GM23338 (cell line): ENCODE data around the gene GFOD1. TPM values are rescaled to one million over a fixed set of nuclear protein-coding genes. Genes with fewer than 3 reads are reported as not detected.

Source experiments
- ATAC-seq: fragments of 200-7000 bp; cut with Tn5 transposase; 3 replicates; pipeline ENCODE4 v1.9.1; 2020
- DNase-seq: peaks from one replicate; pipeline ENCODE4 v3.0.0-alpha.2; 2015; ENCODE audit warnings: low spot score
- H2AFZ ChIP-seq: fragments of 200-600 bp; sonication (generic); 2 replicates; pipeline ENCODE4 v1.8.0; 2016; ENCODE audit warnings: antibody characterized with exemption, mild to moderate bottlenecking, moderate library complexity
- H3F3A ChIP-seq: fragments of 200-600 bp; sonication (generic); replicated peaks from 2 replicates; pipeline ENCODE4 v1.8.0; 2017; ENCODE audit warnings: antibody characterized with exemption, mixed run types, low read depth
- H3K27ac ChIP-seq: fragments of 200-600 bp; sonication (generic); 2 replicates; pipeline ENCODE4 v1.6.1; 2016; ENCODE audit warnings: low read depth
- H3K27me3 ChIP-seq: fragments of 200-600 bp; sonication (generic); 2 replicates; pipeline ENCODE4 v1.8.0; 2016; ENCODE audit warnings: mild to moderate bottlenecking, mixed run types, moderate library complexity; ENCODE audit not compliant: insufficient read depth
- H3K36me3 ChIP-seq: fragments of 200-600 bp; sonication (generic); 2 replicates; pipeline ENCODE4 v1.8.0; 2016; ENCODE audit warnings: mild to moderate bottlenecking; ENCODE audit not compliant: insufficient read depth
- H3K4me1 ChIP-seq: fragments of 200-600 bp; sonication (generic); 2 replicates; pipeline ENCODE4 v1.8.0; 2016; ENCODE audit warnings: mild to moderate bottlenecking, moderate library complexity; ENCODE audit not compliant: insufficient read depth
- H3K4me2 ChIP-seq: fragments of 200-600 bp; sonication (generic); 2 replicates; pipeline ENCODE4 v1.7.1; 2017; ENCODE audit warnings: mixed run types
- H3K4me3 ChIP-seq: fragments of 200-600 bp; sonication (generic); 2 replicates; pipeline ENCODE4 v1.6.1; 2016; ENCODE audit warnings: mixed run types
- H3K79me2 ChIP-seq: fragments of 200-600 bp; sonication (generic); replicated peaks from 2 replicates; pipeline ENCODE4 v1.8.0; 2017; ENCODE audit warnings: mild to moderate bottlenecking; ENCODE audit not compliant: insufficient read depth
- H3K9me2 ChIP-seq: fragments of 200-600 bp; sonication (generic); 2 replicates; pipeline ENCODE4 v1.8.0; 2017; ENCODE audit not compliant: insufficient read depth
- H4K20me1 ChIP-seq: fragments of 200-600 bp; sonication (generic); replicated peaks from 2 replicates; pipeline ENCODE4 v1.8.0; 2017; ENCODE audit warnings: mild to moderate bottlenecking; ENCODE audit not compliant: insufficient read depth
- H3K27ac Mint-ChIP-seq: 2 replicates; pipeline ENCODE4 v1.8.0; 2020; ENCODE audit warnings: inconsistent platforms, mild to moderate bottlenecking, moderate library complexity, mixed read lengths
- H3K27me3 Mint-ChIP-seq: 3 replicates; pipeline ENCODE4 v1.8.0; 2022; ENCODE audit warnings: low read depth, mild to moderate bottlenecking, moderate library complexity, mixed read lengths, inconsistent platforms; ENCODE audit not compliant: insufficient read depth, poor library complexity
- H3K36me3 Mint-ChIP-seq: 3 replicates; pipeline ENCODE4 v1.8.0; 2021; ENCODE audit warnings: low read depth, mild to moderate bottlenecking, inconsistent platforms, moderate library complexity, mixed read lengths
- H3K4me1 Mint-ChIP-seq: 3 replicates; pipeline ENCODE4 v1.8.0; 2020; ENCODE audit warnings: mild to moderate bottlenecking, inconsistent platforms, mixed read lengths
- H3K4me3 Mint-ChIP-seq: 3 replicates; pipeline ENCODE4 v1.8.0; 2021; ENCODE audit warnings: moderate library complexity, mild to moderate bottlenecking, inconsistent platforms, mixed read lengths
- H3K9me3 Mint-ChIP-seq: 3 replicates; pipeline ENCODE4 v1.8.0; 2020; ENCODE audit warnings: moderate library complexity, mild to moderate bottlenecking, inconsistent platforms, mixed read lengths
- EZH2 ChIP-seq: fragments of 200-600 bp; sonication (generic); IDR thresholded peaks from one replicate; pipeline ENCODE4 v1.8.0; 2017; ENCODE audit warnings: antibody characterized with exemption, mild to moderate bottlenecking, low read depth; ENCODE audit not compliant: unreplicated experiment
- STAT1 ChIP-seq: IDR thresholded peaks from one replicate; pipeline ENCODE4 v1.6.1; 2016; ENCODE audit warnings: antibody characterized with exemption; ENCODE audit not compliant: unreplicated experiment
- polyA plus RNA-seq: library from polyadenylated mRNA; unstranded; fragments of >200 nt; fragmentation: Nextera tagmentation; extraction: Ambion mirVana; gene quantifications from 2 replicates; pipeline ENCODE4 v1.2.1, GENCODE V29; 2016
- total RNA-seq: library from RNA; depleted of rRNA; stranded (reverse); fragments of >200 nt; shearing (Covaris generic); gene quantifications from 2 replicates; pipeline ENCODE4 v1.2.3, GENCODE V29; 2014
- TF ChIP-seq, protein P1 (sequence below), 2 experiments: fragments of 200-600 bp in 1 of 2; sonication (generic) in 1 of 2; conservative IDR thresholded peaks; 2 replicates each; pipeline versions ENCODE4 v1.5.1 to v1.6.1; 2016 to 2017; ENCODE audit warnings: antibody characterized with exemption in 2 of 2, low read depth in 2 of 2, mild to moderate bottlenecking in 2 of 2, moderate library complexity in 1 of 2

GFOD1 gene
- total and polyA plus RNA-seq, 2 experiments from 2014 or later = 4.9 to 12.8 TPM

DNA sequence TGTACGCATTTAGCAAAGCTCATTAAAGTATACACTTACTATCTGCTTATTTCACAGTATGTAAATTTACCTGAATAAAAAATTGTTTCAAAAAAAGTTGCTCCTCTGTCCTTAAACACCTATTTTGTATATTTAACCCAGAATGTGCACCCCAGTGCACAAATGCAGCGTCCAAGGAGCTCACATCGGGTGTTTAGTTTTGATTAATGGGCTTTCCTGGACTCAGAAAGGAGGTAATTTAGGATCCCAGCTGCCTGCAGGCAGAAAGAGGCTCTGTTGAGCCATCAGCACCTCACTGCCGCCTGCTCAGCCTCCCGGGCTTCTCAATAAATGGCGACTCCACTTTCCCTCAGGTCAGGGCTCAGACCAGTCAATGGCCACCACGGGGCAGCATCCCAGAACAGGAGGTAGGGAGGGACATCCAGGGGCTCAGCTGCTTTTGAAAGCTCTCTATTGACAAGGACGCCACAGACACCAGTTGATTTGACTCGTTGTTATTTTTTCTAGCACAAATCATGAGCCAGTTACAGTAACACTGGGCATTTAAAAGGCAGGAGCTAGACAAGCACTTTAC lies 88.9 kb downstream of the GFOD1 start:
- no peaks in the 10 kb centered on the region for H3K36me3 ChIP-seq
- H3K4me1 ChIP-seq = peaks cover 10% of the 10 kb centered on the region
- H4K20me1 ChIP-seq = no peaks in the 10 kb centered on the region
- H3F3A ChIP-seq = 0 out of 2 replicates have a peak, but pooled peaks cover 3% of the 10 kb centered on the region
- no peaks in the 10 kb centered on the region for H3K27me3 ChIP-seq
- H3K27ac ChIP-seq = no peak overlapping the region
- Mint-ChIP-seq H3K27me3 (peaks cover 9% of the 10 kb centered on the region), H3K4me1 (peaks cover 40% of the 10 kb centered on the region), H3K27ac (peak overlapping the region; percentile 79), H3K36me3 (no peaks in the 10 kb centered on the region), H3K9me3 (no peaks in the 10 kb centered on the region), H3K4me3 (no peak overlapping the region)
- no peaks in the 10 kb centered on the region; the same call in 1 of the 2 replicates for H3K79me2 ChIP-seq
- DNase-seq (peak; percentile 62), ATAC-seq (peak; percentile 94)
- TF ChIP-seq EZH2 = no peak
- TF ChIP-seq, protein P1, sequence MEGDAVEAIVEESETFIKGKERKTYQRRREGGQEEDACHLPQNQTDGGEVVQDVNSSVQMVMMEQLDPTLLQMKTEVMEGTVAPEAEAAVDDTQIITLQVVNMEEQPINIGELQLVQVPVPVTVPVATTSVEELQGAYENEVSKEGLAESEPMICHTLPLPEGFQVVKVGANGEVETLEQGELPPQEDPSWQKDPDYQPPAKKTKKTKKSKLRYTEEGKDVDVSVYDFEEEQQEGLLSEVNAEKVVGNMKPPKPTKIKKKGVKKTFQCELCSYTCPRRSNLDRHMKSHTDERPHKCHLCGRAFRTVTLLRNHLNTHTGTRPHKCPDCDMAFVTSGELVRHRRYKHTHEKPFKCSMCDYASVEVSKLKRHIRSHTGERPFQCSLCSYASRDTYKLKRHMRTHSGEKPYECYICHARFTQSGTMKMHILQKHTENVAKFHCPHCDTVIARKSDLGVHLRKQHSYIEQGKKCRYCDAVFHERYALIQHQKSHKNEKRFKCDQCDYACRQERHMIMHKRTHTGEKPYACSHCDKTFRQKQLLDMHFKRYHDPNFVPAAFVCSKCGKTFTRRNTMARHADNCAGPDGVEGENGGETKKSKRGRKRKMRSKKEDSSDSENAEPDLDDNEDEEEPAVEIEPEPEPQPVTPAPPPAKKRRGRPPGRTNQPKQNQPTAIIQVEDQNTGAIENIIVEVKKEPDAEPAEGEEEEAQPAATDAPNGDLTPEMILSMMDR (conservative IDR thresholded peaks at IDR 0.05; ENCODE audit: low read depth in 2 of 2) = peak in 1 of 2 experiments; percentile 38; a peak in 2 of 4 replicates
- peaks cover 5% of the 10 kb centered on the region; the same call in 1 of the 2 replicates for H3K9me2 ChIP-seq
- H3K4me3 ChIP-seq = no peak overlapping the region
- H2AFZ ChIP-seq = no peak overlapping the region
- peak overlapping the region; percentile 35; the same call in 1 of the 2 replicates for H3K4me2 ChIP-seq

DNA sequence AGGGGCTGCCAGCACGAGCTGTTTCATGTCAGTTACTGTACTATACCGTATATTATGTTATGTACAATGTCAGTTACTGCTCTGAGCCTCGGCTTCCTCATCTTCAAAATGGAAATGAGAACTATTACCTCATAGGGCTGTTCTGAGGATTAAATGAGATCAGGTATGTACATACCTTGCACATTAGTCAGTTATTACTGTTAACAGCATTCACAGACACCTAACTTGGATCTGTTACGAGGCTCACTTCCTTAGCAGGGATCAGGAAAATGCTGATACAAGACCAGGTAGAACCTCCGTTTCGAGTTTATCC lies 89.4 kb downstream of the GFOD1 start:
- no peak for ATAC-seq
- 0 out of 2 replicates have a peak, but pooled peaks cover 3% of the 10 kb centered on the region for H3F3A ChIP-seq
- H3K4me1 ChIP-seq = peaks cover 10% of the 10 kb centered on the region
- H3K4me3 ChIP-seq = no peak overlapping the region
- no peaks in the 10 kb centered on the region; the same call in 1 of the 2 replicates for H3K79me2 ChIP-seq
- H3K36me3 Mint-ChIP-seq = no peaks in the 10 kb centered on the region
- peak overlapping the region; percentile 35; the same call in 1 of the 2 replicates for H3K4me2 ChIP-seq
- peaks cover 5% of the 10 kb centered on the region; the same call in 1 of the 2 replicates for H3K9me2 ChIP-seq
- no peak overlapping the region for H2AFZ ChIP-seq
- no peaks in the 10 kb centered on the region for H4K20me1 ChIP-seq
- H3K4me3 Mint-ChIP-seq = no peak overlapping the region
- no peaks in the 10 kb centered on the region for H3K27me3 ChIP-seq
- no peak overlapping the region for H3K27ac ChIP-seq
- peaks cover 9% of the 10 kb centered on the region for H3K27me3 Mint-ChIP-seq
- no peak for TF ChIP-seq STAT1
- H3K27ac Mint-ChIP-seq = no peak overlapping the region
- peaks cover 40% of the 10 kb centered on the region for H3K4me1 Mint-ChIP-seq
- H3K9me3 Mint-ChIP-seq = no peaks in the 10 kb centered on the region
- no peak for DNase-seq
- H3K36me3 ChIP-seq = no peaks in the 10 kb centered on the region

DNA sequence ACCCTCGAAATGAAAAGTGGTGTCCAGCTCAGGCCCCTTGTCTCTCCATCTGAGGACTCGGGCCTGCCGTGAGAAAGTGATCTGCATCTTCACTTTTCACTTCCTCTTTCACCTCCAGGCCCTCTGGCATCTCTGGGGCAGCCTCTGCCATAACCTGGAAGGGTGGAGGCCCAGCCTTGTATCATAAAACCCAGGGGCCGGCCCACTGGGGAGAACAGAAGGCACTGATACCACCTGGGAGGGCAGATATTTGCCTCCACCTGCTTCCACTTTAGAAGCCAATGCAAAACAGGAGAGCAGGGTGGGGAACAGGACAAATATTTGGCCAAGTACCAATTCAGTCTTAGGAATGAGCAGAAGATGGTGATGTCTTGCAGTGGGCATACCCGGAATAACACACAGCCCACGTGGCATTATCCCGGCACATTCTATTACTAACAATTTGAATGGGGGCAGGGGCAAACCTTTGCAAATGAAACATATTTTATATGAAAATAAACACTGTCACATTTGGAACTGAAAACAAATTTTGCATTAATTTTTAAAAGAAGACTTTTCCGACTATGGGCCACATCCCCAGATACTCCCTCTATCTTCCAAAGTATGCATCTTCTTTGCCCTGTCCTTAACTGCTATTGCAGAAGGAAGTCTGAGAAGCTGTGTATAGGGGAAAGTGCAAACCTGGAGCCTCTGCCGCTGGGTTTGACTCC lies 89.9 kb downstream of the GFOD1 start:
- Histone ChIP-seq H3K9me2 (peaks cover 5% of the 10 kb centered on the region; the same call in 1 of the 2 replicates), H2AFZ (no peak overlapping the region), H3K4me3 (no peak overlapping the region), H4K20me1 (no peaks in the 10 kb centered on the region), H3K4me1 (peaks cover 10% of the 10 kb centered on the region), H3K36me3 (no peaks in the 10 kb centered on the region), H3K27ac (no peak overlapping the region), H3K79me2 (no peaks in the 10 kb centered on the region; the same call in 1 of the 2 replicates), H3K4me2 (no peak overlapping the region), H3K27me3 (no peaks in the 10 kb centered on the region), H3F3A (0 out of 2 replicates have a peak, but pooled peaks cover 3% of the 10 kb centered on the region)
- DNase-seq (no peak), ATAC-seq (no peak)
- Mint-ChIP-seq H3K27me3 (peaks cover 10% of the 10 kb centered on the region), H3K4me3 (no peak overlapping the region), H3K4me1 (peaks cover 41% of the 10 kb centered on the region), H3K27ac (no peak overlapping the region), H3K36me3 (no peaks in the 10 kb centered on the region), H3K9me3 (no peaks in the 10 kb centered on the region)
- TF ChIP-seq, protein P1 (conservative IDR thresholded peaks at IDR 0.05; ENCODE audit: low read depth in 2 of 2) = 0 out of 4 replicates have a peak, but pooled peaks have one; percentile 10 to 23
- no peak for TF ChIP-seq STAT1
